ENCODE measurements around the gene GNL3L. TPM values are rescaled to one million over a fixed set of nuclear protein-coding genes. Genes with fewer than 3 reads are reported as not detected.

The GNL3L gene
- total and polyA plus RNA-seq, 2 experiments from 2014 or later: 9.2 to 30.3 TPM

DNA sequence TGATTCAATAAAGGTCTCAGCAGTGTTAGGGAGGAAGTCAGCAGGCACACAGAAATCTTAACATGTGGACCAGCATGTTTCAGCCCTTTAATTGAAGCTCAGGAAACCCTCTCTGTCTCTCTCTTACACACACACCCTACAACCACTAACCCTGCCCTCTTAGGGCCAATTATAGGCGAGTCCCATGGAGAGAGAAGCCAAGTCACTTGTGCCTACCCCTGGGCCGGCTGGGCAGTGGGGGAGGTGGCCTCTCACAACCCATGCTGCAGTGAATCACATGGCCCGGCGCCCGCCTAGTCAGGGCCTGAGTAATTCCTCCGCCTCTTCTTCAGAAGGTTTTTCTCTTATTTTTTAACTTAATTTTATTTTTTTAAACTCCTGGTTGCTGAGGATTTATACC, 37.7 kb upstream of the GNL3L start:
- H3K4me2 ChIP-seq (ENCODE audit: unreplicated experiment): peak overlapping the region; percentile 93
- peak overlapping the region; percentile 53 for H3K4me3 ChIP-seq
- peak; percentile 87 for DNase-seq

GRCh38 chrX:54494166-54494988, 35.6 kb upstream of the GNL3L start:
- H3K4me2 ChIP-seq (ENCODE audit: unreplicated experiment): peak overlapping the region; percentile 93
- H3K79me2 ChIP-seq (ENCODE audit: insufficient read depth): peaks cover 51% of the 10 kb centered on the region
- H3K27me3 ChIP-seq (replicated peaks; ENCODE audit: insufficient read depth): no peaks in the 10 kb centered on the region
- H3K27ac ChIP-seq: peak overlapping the region; percentile 89
- H3K9ac ChIP-seq: peak overlapping the region; percentile 89
- in situ Hi-C loops (cut with MboI): no loop called here
- peak overlapping the region; percentile 83 for H3K4me3 ChIP-seq
- H4K20me1 ChIP-seq (ENCODE audit: insufficient read depth): no peaks in the 10 kb centered on the region
- peaks cover 29% of the 10 kb centered on the region for H3K4me1 ChIP-seq (ENCODE audit: insufficient read depth)
- TF ChIP-seq EZH2 (IDR thresholded peaks at IDR 0.05; ENCODE audit: insufficient read depth, poor library complexity, severe bottlenecking): no peak
- no peak for TF ChIP-seq EZH2phosphoT487 (IDR thresholded peaks at IDR 0.05; ENCODE audit: insufficient read depth, low read depth)
- WGBS, 2 experiments (ENCODE audit: low coverage in 1 of 2, low lambda C conversion rate in 2 of 2, missing lambda C conversion rate in 2 of 2): 2 to 4% methylated on average over 6 to 10 of the region's 10 CpGs
- H3K36me3 ChIP-seq (ENCODE audit: low read depth): no peaks in the 10 kb centered on the region
- peaks cover 15% of the 10 kb centered on the region; the same call in 1 of the 2 replicates for H3F3A ChIP-seq (ENCODE audit: insufficient read depth)
- peak overlapping the region; percentile 81 for H2AFZ ChIP-seq
- no peaks in the 10 kb centered on the region for H3K9me3 ChIP-seq (ENCODE audit: low read depth)
- no peaks in the 10 kb centered on the region for H3K9me2 ChIP-seq (ENCODE audit: insufficient read depth)
- DNase-seq: peak; percentile 41

More for the DNA sequence above, 37.7 kb upstream of the GNL3L start:
- Histone ChIP-seq H3K79me2 (ENCODE audit: insufficient read depth) (peaks cover 68% of the 10 kb centered on the region), H3K9me3 (ENCODE audit: low read depth) (no peaks in the 10 kb centered on the region), H2AFZ (peak overlapping the region; percentile 57; the same call in 1 of the 2 replicates), H3K4me1 (ENCODE audit: insufficient read depth) (peaks cover 29% of the 10 kb centered on the region), H3K27me3 (replicated peaks; ENCODE audit: insufficient read depth) (no peaks in the 10 kb centered on the region), H3K9ac (peak overlapping the region; percentile 89), H3F3A (ENCODE audit: insufficient read depth) (peaks cover 15% of the 10 kb centered on the region; the same call in 1 of the 2 replicates), H3K36me3 (ENCODE audit: low read depth) (no peaks in the 10 kb centered on the region), H3K27ac (peak overlapping the region; percentile 89), H3K9me2 (ENCODE audit: insufficient read depth) (no peaks in the 10 kb centered on the region), H4K20me1 (ENCODE audit: insufficient read depth) (no peaks in the 10 kb centered on the region)
- TF ChIP-seq EZH2 (IDR thresholded peaks at IDR 0.05; ENCODE audit: insufficient read depth, poor library complexity, severe bottlenecking): no peak
- WGBS, 2 experiments (ENCODE audit: low coverage in 1 of 2, low lambda C conversion rate in 2 of 2, missing lambda C conversion rate in 2 of 2): 0% methylated on average over 5 to 6 of the region's 6 CpGs
- in situ Hi-C loops (cut with MboI): no loop called here

DNA sequence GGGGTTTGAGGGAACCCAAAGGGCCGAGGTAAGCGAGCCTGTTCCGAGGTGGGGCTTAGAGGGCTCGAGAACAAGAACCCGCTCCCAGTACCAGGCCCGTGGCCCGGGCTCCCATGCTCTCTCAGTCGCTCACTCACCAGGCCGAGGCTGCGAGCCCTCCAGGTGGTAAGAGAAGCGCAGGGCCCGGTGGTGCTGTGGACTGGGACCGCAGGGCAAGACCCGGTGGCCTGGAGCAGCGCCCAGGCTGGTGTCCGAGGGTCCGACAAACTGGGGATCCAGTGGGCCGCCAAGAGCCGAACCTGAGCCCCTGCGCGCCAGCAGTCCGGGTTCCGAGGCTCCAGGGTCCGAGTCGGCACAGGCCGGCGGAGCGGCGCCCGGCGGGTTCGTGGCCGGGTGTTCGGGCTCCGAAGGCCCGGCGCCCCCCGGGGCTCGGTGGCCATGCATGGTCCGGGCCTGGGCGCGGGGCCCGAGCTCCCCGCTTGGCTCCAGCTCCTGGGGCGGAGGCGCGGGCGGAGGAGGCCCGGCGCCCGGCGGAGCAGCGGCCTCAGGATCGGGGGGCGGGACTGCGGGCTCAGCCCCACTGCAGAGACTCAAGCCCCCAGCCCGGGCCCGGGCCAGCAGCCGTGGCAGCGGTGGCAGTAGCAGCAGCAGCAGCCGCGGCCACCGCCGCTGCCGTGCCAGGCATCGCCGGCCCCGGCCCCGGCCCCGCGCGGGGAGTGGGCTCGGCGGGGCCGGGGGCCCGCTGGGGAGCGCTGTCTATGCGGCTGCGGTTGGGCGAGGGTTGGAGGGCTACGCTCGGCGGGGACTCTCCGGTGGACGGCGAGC, 34.8 kb upstream of the GNL3L start:
- no peaks in the 10 kb centered on the region for H3K27me3 ChIP-seq (replicated peaks; ENCODE audit: insufficient read depth)
- H4K20me1 ChIP-seq (ENCODE audit: insufficient read depth): no peaks in the 10 kb centered on the region
- H3F3A ChIP-seq (ENCODE audit: insufficient read depth): peaks cover 15% of the 10 kb centered on the region; the same call in 1 of the 2 replicates
- H3K36me3 ChIP-seq (ENCODE audit: low read depth): no peaks in the 10 kb centered on the region
- H2AFZ ChIP-seq: peak overlapping the region; percentile 81
- H3K4me3 ChIP-seq: peak overlapping the region; percentile 83
- in situ Hi-C loops (cut with MboI): no loop called here
- H3K27ac ChIP-seq: peak overlapping the region; percentile 62
- 1% methylated on average over 14 to 23 of the region's 86 CpGs for WGBS, 2 experiments (ENCODE audit: low coverage in 1 of 2, low lambda C conversion rate in 2 of 2, missing lambda C conversion rate in 2 of 2)
- peaks cover 43% of the 10 kb centered on the region for H3K79me2 ChIP-seq (ENCODE audit: insufficient read depth)
- H3K9me2 ChIP-seq (ENCODE audit: insufficient read depth): no peaks in the 10 kb centered on the region
- peak overlapping the region; percentile 93 for H3K4me2 ChIP-seq (ENCODE audit: unreplicated experiment)
- peak overlapping the region; percentile 89 for H3K9ac ChIP-seq
- H3K4me1 ChIP-seq (ENCODE audit: insufficient read depth): peaks cover 29% of the 10 kb centered on the region
- TF ChIP-seq EZH2phosphoT487 (IDR thresholded peaks at IDR 0.05; ENCODE audit: insufficient read depth, low read depth) (no peak), EZH2 (IDR thresholded peaks at IDR 0.05; ENCODE audit: insufficient read depth, poor library complexity, severe bottlenecking) (no peak)
- peak; percentile 61 for DNase-seq
- no peaks in the 10 kb centered on the region for H3K9me3 ChIP-seq (ENCODE audit: low read depth)

GRCh38 chrX:54495814-54496516, 34.1 kb upstream of the GNL3L start, which contains the start of gene FGD1:
Gene FGD1, minus strand, starts transcription at chrX:54496234. Its CDS starts 802 bp downstream, at chrX:54495432.
- in situ Hi-C loops (cut with MboI): no loop called here

More at GRCh38 chrX:54495814-54496516, 34.1 kb upstream of the GNL3L start, which contains the start of gene FGD1:
- Histone ChIP-seq H2AFZ (peak within 1 kb of the TSS; percentile 81), H4K20me1 (ENCODE audit: insufficient read depth) (no peaks in the 10 kb centered on the region), H3K4me1 (ENCODE audit: insufficient read depth) (peaks cover 29% of the 10 kb centered on the region), H3K27ac (peak within 1 kb of the TSS; percentile 62), H3F3A (ENCODE audit: insufficient read depth) (peaks cover 15% of the 10 kb centered on the region; the same call in 1 of the 2 replicates), H3K9ac (peak within 1 kb of the TSS; percentile 89), H3K4me3 (peak within 1 kb of the TSS; percentile 83), H3K79me2 (ENCODE audit: insufficient read depth) (peaks cover 35% of the 10 kb centered on the region), H3K9me2 (ENCODE audit: insufficient read depth) (no peaks in the 10 kb centered on the region), H3K36me3 (ENCODE audit: low read depth) (no peaks in the 10 kb centered on the region), H3K4me2 (ENCODE audit: unreplicated experiment) (peak within 1 kb of the TSS; percentile 93), H3K9me3 (ENCODE audit: low read depth) (no peaks in the 10 kb centered on the region), H3K27me3 (replicated peaks; ENCODE audit: insufficient read depth) (no peaks in the 10 kb centered on the region)
- TF ChIP-seq EZH2 (IDR thresholded peaks at IDR 0.05; ENCODE audit: insufficient read depth, poor library complexity, severe bottlenecking) (no peak), EZH2phosphoT487 (IDR thresholded peaks at IDR 0.05; ENCODE audit: insufficient read depth, low read depth) (no peak)
- DNase-seq: peak; percentile 77
- WGBS, 2 experiments (ENCODE audit: low coverage in 1 of 2, low lambda C conversion rate in 2 of 2, missing lambda C conversion rate in 2 of 2): 0 to 2% methylated on average over 4 to 23 of the region's 51 CpGs

Data from GM23248 (cell line).